Caki2 (cell line): ENCODE data around the gene TSKS. TPM values are rescaled to one million over a fixed set of nuclear protein-coding genes. Genes with fewer than 3 reads are reported as not detected.
"Not testable (repeated sequence)": the region's sequence is repeated elsewhere in the genome, so short reads cannot be mapped to it uniquely, and the experiment has no call there.

Experiments used
- DNase-seq: peaks from one replicate; pipeline ENCODE4 v3.0.0-alpha.2; 2015; ENCODE audit warnings: low read depth
- in situ Hi-C: cut with HindIII; loops from 2 replicates; pipeline ENCODE4 v1.10.0; 2016; ENCODE audit warnings: low sequenced_read_pairs, low pct_unique_long_range_greater_than_20kb, mixed read lengths
- total RNA-seq: library from RNA; depleted of rRNA; stranded (reverse); fragments of >200 nt; shearing (Covaris generic); gene quantifications from 2 replicates; pipeline ENCODE4 v1.2.3, GENCODE V29; 2014; ENCODE audit warnings: low replicate concordance

Gene TSKS
- total RNA-seq, 1 experiment from 2014 or later: not detected

GRCh38 chr19:49744946-49745381 is 18.1 kb downstream of the TSKS start:
- in situ Hi-C loops: no loop called here
- DNase-seq: peak; percentile 20

GRCh38 chr19:49741210-49741844 is 21.8 kb downstream of the TSKS start:
- DNase-seq: no peak
- in situ Hi-C loops: no loop called here

GRCh38 chr19:49739933-49740332 is 23.2 kb downstream of the TSKS start:
- no peak for DNase-seq
- in situ Hi-C loops: no loop called here

GRCh38 chr19:49739098-49739497 is 24.0 kb downstream of the TSKS start:
- no peak for DNase-seq
- in situ Hi-C loops: no loop called here

GRCh38 chr19:49738268-49738667 is 24.8 kb downstream of the TSKS start:
- in situ Hi-C loops: no loop called here
- no peak for DNase-seq

GRCh38 chr19:49730166-49730565 is 32.9 kb downstream of the TSKS start:
- in situ Hi-C loops: no loop called here
- DNase-seq: no peak

GRCh38 chr19:49727217-49728030 is 35.7 kb downstream of the TSKS start:
- in situ Hi-C loops: no loop called here
- DNase-seq: no peak

- in situ Hi-C loops, DNase-seq: not testable (repeated sequence)
These were observed 43.7 kb downstream of the TSKS start for GRCh38 chr19:49719420-49719819.

GRCh38 chr19:49718991-49719390 is 44.1 kb downstream of the TSKS start:
- in situ Hi-C loops: no loop called here
- no peak for DNase-seq

- in situ Hi-C loops: no loop called here
- peak; percentile 37 for DNase-seq
These were observed 44.6 kb downstream of the TSKS start for GRCh38 chr19:49718511-49718910.

- in situ Hi-C loops: no loop called here
- DNase-seq: no peak
These were observed 47.0 kb downstream of the TSKS start for GRCh38 chr19:49716154-49716553.

GRCh38 chr19:49713236-49713845 is 49.8 kb downstream of the TSKS start:
- in situ Hi-C loops: no loop called here
- DNase-seq: no peak

- in situ Hi-C loops: no loop called here
- peak; percentile 97 for DNase-seq
These were observed 50.7 kb downstream of the TSKS start for GRCh38 chr19:49712397-49712859.

- in situ Hi-C loops: no loop called here
- peak; percentile 70 for DNase-seq
These were observed 52.6 kb downstream of the TSKS start for GRCh38 chr19:49710372-49710951.

GRCh38 chr19:49705919-49706318 is 57.2 kb downstream of the TSKS start:
- no peak for DNase-seq
- in situ Hi-C loops: no loop called here

- no peak for DNase-seq
- in situ Hi-C loops: no loop called here
These were observed 58.0 kb downstream of the TSKS start for GRCh38 chr19:49704888-49705642.

- in situ Hi-C loops: no loop called here
- no peak for DNase-seq
These were observed 61.8 kb downstream of the TSKS start for GRCh38 chr19:49701271-49701786.

- in situ Hi-C loops: no loop called here
- DNase-seq: no peak
These were observed 62.5 kb downstream of the TSKS start for GRCh38 chr19:49700563-49700962.
